PC-3 (cell line): Measurements from ENCODE around the gene MCEMP1. TPM values are rescaled to one million over a fixed set of nuclear protein-coding genes. Genes with fewer than 3 reads are reported as not detected.

Source experiments
- ATAC-seq: fragments of 200-7000 bp; cut with Tn5 transposase; 2 replicates; pipeline ENCODE4 v1.9.1; 2020; ENCODE audit warnings: mild to moderate bottlenecking, moderate library complexity
- BruUV-seq: library from RNA; stranded (reverse); fragments of 400-500 nt; replicated peaks from 2 replicates; lab custom pipeline; 2021; lab: Mats Ljungman, UMichigan
- CTCF ChIA-PET: fragments of 300-600 bp; sonication (Branson Sonifier 250); formaldehyde crosslinking; loops from one replicate; lab custom pipeline; 2022; ENCODE audit warnings: antibody characterized with exemption; lab: Charles Lee
- POLR2A ChIA-PET: fragments of 300-600 bp; sonication (Branson Sonifier 250); formaldehyde crosslinking; loops from one replicate; lab custom pipeline; 2022; ENCODE audit warnings: antibody characterized with exemption; ENCODE audit not compliant: unreplicated experiment; lab: Charles Lee
- DNase-seq: peaks from one replicate; pipeline ENCODE4 v3.0.0-alpha.2; 2015
- H2AFZ ChIP-seq: fragments of 300-600 bp; sonication (generic); 2 replicates; pipeline ENCODE4 v1.6.0; 2016; ENCODE audit warnings: antibody characterized with exemption, low read length
- H3F3A ChIP-seq: fragments of 300-600 bp; sonication (generic); one replicate; pipeline ENCODE4 v1.6.0; 2017; ENCODE audit warnings: antibody characterized with exemption, low read length, control low read depth, mild to moderate bottlenecking; ENCODE audit not compliant: unreplicated experiment
- H3K27ac ChIP-seq: fragments of 300-600 bp; sonication (generic); 2 replicates; pipeline ENCODE4 v1.5.1; 2016; ENCODE audit warnings: mild to moderate bottlenecking, low read length
- H3K27me3 ChIP-seq: fragments of 300-600 bp; sonication (generic); 2 replicates; pipeline ENCODE4 v1.6.1; 2016; ENCODE audit warnings: low read length, mixed read lengths
- H3K36me3 ChIP-seq: fragments of 300-600 bp; sonication (generic); 2 replicates; pipeline ENCODE4 v1.6.1; 2016; ENCODE audit warnings: low read depth, mixed run types, low read length, mixed read lengths
- H3K4me1 ChIP-seq: fragments of 300-600 bp; sonication (generic); 2 replicates; pipeline ENCODE4 v1.5.1; 2016; ENCODE audit warnings: low read length; ENCODE audit not compliant: insufficient read depth
- H3K4me2 ChIP-seq: fragments of 300-600 bp; sonication (generic); 2 replicates; pipeline ENCODE4 v1.6.0; 2016; ENCODE audit warnings: low read length
- H3K4me3 ChIP-seq: fragments of 300-600 bp; sonication (generic); 2 replicates; pipeline ENCODE4 v1.5.1; 2016; ENCODE audit warnings: mild to moderate bottlenecking, low read length, mixed read lengths
- H3K79me2 ChIP-seq: fragments of 300-600 bp; sonication (generic); 2 replicates; pipeline ENCODE4 v1.6.1; 2017; ENCODE audit warnings: low read length, mixed read lengths
- H3K9ac ChIP-seq: fragments of 300-600 bp; sonication (generic); 2 replicates; pipeline ENCODE4 v1.6.0; 2016; ENCODE audit warnings: mild to moderate bottlenecking, low read length
- H3K9me2 ChIP-seq: fragments of 300-600 bp; sonication (generic); replicated peaks from 2 replicates; pipeline ENCODE4 v1.6.1; 2016; ENCODE audit warnings: mixed run types, low read length, mixed read lengths
- H3K9me3 ChIP-seq: fragments of 300-600 bp; sonication (generic); 2 replicates; pipeline ENCODE4 v1.6.1; 2016; ENCODE audit warnings: low read length, mixed read lengths
- H4K20me1 ChIP-seq: fragments of 300-600 bp; sonication (generic); 2 replicates; pipeline ENCODE4 v1.6.1; 2016; ENCODE audit warnings: low read length, mixed read lengths
- CTCF ChIP-seq: fragments of 300-600 bp; sonication (generic); conservative IDR thresholded peaks from 2 replicates; pipeline ENCODE4 v1.5.1; 2017; ENCODE audit warnings: antibody characterized with exemption, low read depth, mild to moderate bottlenecking, low read length
- EZH2 ChIP-seq: fragments of 300-600 bp; sonication (generic); IDR thresholded peaks from one replicate; pipeline ENCODE4 v1.6.1; 2017; ENCODE audit warnings: antibody characterized with exemption, mild to moderate bottlenecking, low read length; ENCODE audit not compliant: unreplicated experiment
- EZH2phosphoT487 ChIP-seq: fragments of 300-600 bp; sonication (generic); IDR thresholded peaks from 2 replicates; pipeline ENCODE4 v1.6.1; 2018; ENCODE audit warnings: mild to moderate bottlenecking, antibody characterized with exemption, low read length, borderline replicate concordance
- intact Hi-C: fragments of 100-400 bp; cut with micrococcal nuclease; formaldehyde crosslinking; loops from 2 replicates; pipeline ENCODE4 v1.9.0; 2023
- total RNA-seq: library from RNA; depleted of rRNA; stranded (reverse); fragments of >200 nt; gene quantifications from 2 replicates; pipeline ENCODE4 v1.2.3, GENCODE V29; 2014

Gene MCEMP1
- total RNA-seq, 1 experiment from 2014 or later = not detected

- no TSS peak for BruUV-seq
- no peaks in the 10 kb centered on the region for H3K27me3 ChIP-seq
These were observed 30.1 kb downstream of the MCEMP1 start for GRCh38 chr19:7706955-7707456.

GRCh38 chr19:7709932-7710460 lies 33.1 kb downstream of the MCEMP1 start:
- H3K27ac ChIP-seq = no peak overlapping the region
- H3F3A ChIP-seq = no peaks in the 10 kb centered on the region
- H4K20me1 ChIP-seq = no peaks in the 10 kb centered on the region
- POLR2A ChIA-PET = no interaction called here
- H3K9me2 ChIP-seq = no peaks in the 10 kb centered on the region
- no peaks in the 10 kb centered on the region for H3K27me3 ChIP-seq
- BruUV-seq = no TSS peak
- no peak overlapping the region for H3K4me3 ChIP-seq
- no peak overlapping the region for H2AFZ ChIP-seq
- H3K4me1 ChIP-seq = no peaks in the 10 kb centered on the region
- DNase-seq (no peak), ATAC-seq (no peak)
- no peaks in the 10 kb centered on the region for H3K36me3 ChIP-seq
- no peaks in the 10 kb centered on the region for H3K9me3 ChIP-seq
- intact Hi-C loops = no loop called here
- CTCF ChIA-PET = no interaction called here
- TF ChIP-seq EZH2phosphoT487 (no peak), EZH2 (no peak), CTCF (no peak)
- H3K79me2 ChIP-seq = no peaks in the 10 kb centered on the region
- no peak overlapping the region for H3K9ac ChIP-seq
- no peak overlapping the region for H3K4me2 ChIP-seq

More at GRCh38 chr19:7706955-7707456, 30.1 kb downstream of the MCEMP1 start:
- ATAC-seq (no peak; the same call in 1 of the 2 replicates), DNase-seq (no peak)
- Histone ChIP-seq H3K36me3 (no peaks in the 10 kb centered on the region), H3K9me3 (no peaks in the 10 kb centered on the region), H3K9me2 (no peaks in the 10 kb centered on the region), H3K27ac (no peak overlapping the region), H3F3A (no peaks in the 10 kb centered on the region), H3K9ac (no peak overlapping the region), H3K79me2 (no peaks in the 10 kb centered on the region), H3K4me1 (no peaks in the 10 kb centered on the region), H3K4me3 (no peak overlapping the region), H2AFZ (no peak overlapping the region), H3K4me2 (no peak overlapping the region), H4K20me1 (no peaks in the 10 kb centered on the region)
- intact Hi-C loops = no loop called here
- POLR2A ChIA-PET = no interaction called here
- CTCF ChIA-PET = no interaction called here
- no peak for TF ChIP-seq CTCF
- no peak for TF ChIP-seq EZH2
- TF ChIP-seq EZH2phosphoT487 = no peak

- H3K79me2 ChIP-seq = no peaks in the 10 kb centered on the region
- H3K9ac ChIP-seq = no peak overlapping the region
- H3K27me3 ChIP-seq = no peaks in the 10 kb centered on the region
- H3K4me1 ChIP-seq = no peaks in the 10 kb centered on the region
- no peak overlapping the region for H3K4me2 ChIP-seq
- no peak overlapping the region for H3K27ac ChIP-seq
- H4K20me1 ChIP-seq = no peaks in the 10 kb centered on the region
- H2AFZ ChIP-seq = no peak overlapping the region
- no peaks in the 10 kb centered on the region for H3K9me3 ChIP-seq
- ChIA-PET POLR2A (no interaction called here), CTCF (no interaction called here)
- H3K36me3 ChIP-seq = no peaks in the 10 kb centered on the region
- H3K9me2 ChIP-seq = no peaks in the 10 kb centered on the region
- no peak for ATAC-seq
- TF ChIP-seq EZH2phosphoT487 (no peak), EZH2 (no peak), CTCF (no peak)
- intact Hi-C loops = no loop called here
- BruUV-seq = no TSS peak
- DNase-seq = no peak
- H3F3A ChIP-seq = no peaks in the 10 kb centered on the region
- H3K4me3 ChIP-seq = no peak overlapping the region
These were observed 33.7 kb downstream of the MCEMP1 start for GRCh38 chr19:7710616-7711015.
